H1 (cell line): ENCODE results near the gene AOC1. TPM values are rescaled to one million over a fixed set of nuclear protein-coding genes. Genes with fewer than 3 reads are reported as not detected.

Source experiments
- CTCF ChIA-PET: fragments of 300-600 bp; sonication (Branson Sonifier 250); formaldehyde crosslinking; loops from one replicate; lab custom pipeline; 2021; ENCODE audit not compliant: partially characterized antibody; lab: Charles Lee
- POLR2A ChIA-PET: fragments of 300-600 bp; sonication (Branson Sonifier 250); formaldehyde crosslinking; loops from one replicate; lab custom pipeline; 2021; ENCODE audit warnings: inconsistent platforms; ENCODE audit not compliant: partially characterized antibody; lab: Charles Lee
- DNase-seq, 2 experiments: peaks; one replicate each; pipeline versions ENCODE4 v3.0.0 to v3.0.0-alpha.2; 2010 to 2022; ENCODE audit warnings: low spot score in 2 of 2, low read depth in 1 of 2, mixed read lengths in 1 of 2
- FAIRE-seq: peaks from 2 replicates; lab custom pipeline; 2011; peaks lifted over from hg19 to GRCh38; lab: Jason Lieb, UNC
- H2AFZ ChIP-seq: 2 replicates; pipeline ENCODE4 v1.8.1; 2012; ENCODE audit warnings: low read length, inconsistent platforms
- H2AK5ac ChIP-seq: 2 replicates; pipeline ENCODE4 v1.6.1; 2013; ENCODE audit warnings: low read depth, low read length
- H2BK120ac ChIP-seq: replicated peaks from 2 replicates; pipeline ENCODE3; 2013; ENCODE audit warnings: low read depth, low read length, inconsistent platforms
- H2BK12ac ChIP-seq: 2 replicates; pipeline ENCODE4 v1.6.1; 2013; ENCODE audit warnings: low read depth, low read length
- H2BK15ac ChIP-seq: 2 replicates; pipeline ENCODE4 v1.6.1; 2013; ENCODE audit warnings: low read length
- H2BK20ac ChIP-seq: 2 replicates; pipeline ENCODE4 v1.6.1; 2013; ENCODE audit warnings: low read length
- H2BK5ac ChIP-seq: 2 replicates; pipeline ENCODE4 v1.6.1; 2013; ENCODE audit warnings: low read depth, low read length
- H3K14ac ChIP-seq: 2 replicates; pipeline ENCODE4 v1.6.1; 2013; ENCODE audit warnings: inconsistent platforms; ENCODE audit not compliant: insufficient read length
- H3K18ac ChIP-seq: 2 replicates; pipeline ENCODE4 v1.6.1; 2013; ENCODE audit warnings: low read length; ENCODE audit errors: extremely low read depth
- H3K23ac ChIP-seq: 2 replicates; pipeline ENCODE4 v1.6.1; 2013; ENCODE audit warnings: inconsistent platforms; ENCODE audit not compliant: insufficient read length
- H3K23me2 ChIP-seq: 2 replicates; pipeline ENCODE4 v1.6.1; 2013; ENCODE audit warnings: low read depth, low read length
- H3K27ac ChIP-seq: 2 replicates; pipeline ENCODE4 v1.6.1; 2011; ENCODE audit warnings: low read depth, low read length, inconsistent platforms
- H3K27me3 ChIP-seq, 4 experiments: replicated peaks in 1 of 4; 1 replicate in 1 of 4; 2 replicates in 3 of 4; pipeline versions ENCODE4 v1.6.1 to v1.8.1; 2011 to 2013; ENCODE audit warnings: low read length in 3 of 4, mild to moderate bottlenecking in 3 of 4, inconsistent platforms in 2 of 4, mixed read lengths in 2 of 4, moderate library complexity in 1 of 4; ENCODE audit not compliant: control insufficient read depth in 3 of 4, insufficient read depth in 3 of 4; ENCODE audit errors: extremely low read depth in 1 of 4
- H3K36me3 ChIP-seq, 4 experiments: 2 replicates each; pipeline versions ENCODE4 v1.6.1 to v1.8.1; 2011 to 2013; ENCODE audit warnings: mild to moderate bottlenecking in 4 of 4, low read length in 3 of 4, moderate library complexity in 2 of 4, control low read depth in 1 of 4, inconsistent platforms in 1 of 4; ENCODE audit not compliant: insufficient read depth in 4 of 4, control insufficient read depth in 2 of 4
- H3K4ac ChIP-seq: replicated peaks from 2 replicates; pipeline ENCODE3; 2013; ENCODE audit warnings: low read length, low read depth, mixed read lengths, inconsistent platforms; ENCODE audit not compliant: insufficient read length
- H3K4me1 ChIP-seq, 4 experiments: replicated peaks in 1 of 4; 1 replicate in 1 of 4; 2 replicates in 3 of 4; pipeline versions ENCODE4 v1.6.1 to v1.8.1; 2011 to 2013; ENCODE audit warnings: low read length in 3 of 4, inconsistent platforms in 2 of 4, mixed read lengths in 1 of 4; ENCODE audit not compliant: insufficient read depth in 4 of 4, control insufficient read depth in 3 of 4
- H3K4me2 ChIP-seq, 2 experiments: 2 replicates each; pipeline versions ENCODE4 v1.6.1 to v1.8.1; 2011 to 2013; ENCODE audit warnings: low read depth in 2 of 2, low read length in 2 of 2, control low read depth in 1 of 2, inconsistent platforms in 1 of 2, mild to moderate bottlenecking in 1 of 2; ENCODE audit not compliant: insufficient read depth in 1 of 2
- H3K4me3 ChIP-seq, 4 experiments: fragments of 200-600, 300-600 bp in 1 of 4; sonication (generic), shearing (Covaris generic), sonication (Bioruptor Twin) in 1 of 4; 2 replicates each; pipeline versions ENCODE4 v1.5.1 to v1.8.1; 2011 to 2016; ENCODE audit warnings: low read length in 4 of 4, low read depth in 3 of 4, control low read depth in 2 of 4, inconsistent platforms in 2 of 4, mild to moderate bottlenecking in 2 of 4, mixed read lengths in 1 of 4, moderate library complexity in 1 of 4; ENCODE audit not compliant: insufficient read depth in 2 of 4; ENCODE audit errors: extremely low read depth in 1 of 4
- H3K56ac ChIP-seq: replicated peaks from 2 replicates; pipeline ENCODE3; 2013; ENCODE audit warnings: low read depth, mild to moderate bottlenecking, mixed read lengths, low read length, inconsistent platforms; ENCODE audit not compliant: insufficient read length
- H3K79me1 ChIP-seq: 2 replicates; pipeline ENCODE4 v1.6.1; 2013; ENCODE audit warnings: low read depth, low read length, control low read depth
- H3K79me2 ChIP-seq, 2 experiments: 2 replicates each; pipeline versions ENCODE4 v1.6.1 to v1.8.1; 2012 to 2013; ENCODE audit warnings: low read length in 2 of 2, mild to moderate bottlenecking in 2 of 2, inconsistent platforms in 1 of 2; ENCODE audit not compliant: insufficient read depth in 2 of 2, control insufficient read depth in 1 of 2
- H3K9ac ChIP-seq, 4 experiments: replicated peaks in 1 of 4; 1 replicate in 1 of 4; 2 replicates in 3 of 4; pipeline versions ENCODE4 v1.6.1 to v1.8.1; 2011 to 2013; ENCODE audit warnings: low read depth in 3 of 4, low read length in 3 of 4, control low read depth in 2 of 4, mild to moderate bottlenecking in 2 of 4, moderate library complexity in 2 of 4, inconsistent platforms in 1 of 4; ENCODE audit errors: extremely low read depth in 1 of 4
- H3K9me3 ChIP-seq, 2 experiments: 2 replicates each; pipeline versions ENCODE4 v1.6.1 to v1.8.1; 2012 to 2013; ENCODE audit warnings: mild to moderate bottlenecking in 2 of 2, moderate library complexity in 2 of 2, control low read depth in 1 of 2, inconsistent platforms in 1 of 2, low read depth in 1 of 2, low read length in 1 of 2, mixed read lengths in 1 of 2; ENCODE audit not compliant: insufficient read depth in 2 of 2
- H4K20me1 ChIP-seq, 2 experiments: replicated peaks in 1 of 2; 2 replicates each; pipeline versions ENCODE3 to v1.8.1; 2011 to 2013; ENCODE audit warnings: inconsistent platforms in 2 of 2, low read length in 2 of 2, mild to moderate bottlenecking in 1 of 2; ENCODE audit not compliant: insufficient read depth in 2 of 2, control insufficient read depth in 1 of 2
- H4K5ac ChIP-seq: 2 replicates; pipeline ENCODE4 v1.6.1; 2013; ENCODE audit warnings: low read length, low read depth, mixed read lengths, inconsistent platforms; ENCODE audit not compliant: insufficient read length
- H4K8ac ChIP-seq: 2 replicates; pipeline ENCODE4 v1.8.0; 2013; ENCODE audit warnings: mild to moderate bottlenecking, moderate library complexity, low read length, inconsistent platforms; ENCODE audit not compliant: insufficient read depth; ENCODE audit errors: extremely low read depth
- H4K91ac ChIP-seq: replicated peaks from 2 replicates; pipeline ENCODE3; 2013; ENCODE audit warnings: low read length, mixed read lengths, inconsistent platforms; ENCODE audit not compliant: insufficient read length
- CEBPB ChIP-seq: IDR thresholded peaks from 2 replicates; pipeline ENCODE4 v1.6.1; 2012; ENCODE audit warnings: low read depth, low read length
- FOSL1 ChIP-seq: IDR thresholded peaks from 2 replicates; pipeline ENCODE4 v1.6.1; 2011; ENCODE audit warnings: mild to moderate bottlenecking, low read depth, low read length, moderate library complexity; ENCODE audit not compliant: insufficient read depth
- KDM1A ChIP-seq: fragments of 200-600, 300-600 bp; sonication (generic); IDR thresholded peaks from 2 replicates; pipeline ENCODE4 v1.7.1; 2016; ENCODE audit warnings: mild to moderate bottlenecking, low read length, borderline replicate concordance
- MAX ChIP-seq: IDR thresholded peaks from 2 replicates; pipeline ENCODE4 v1.6.1; 2012; ENCODE audit warnings: inconsistent platforms
- NANOG ChIP-seq: IDR thresholded peaks from 2 replicates; pipeline ENCODE4 v1.6.1; 2011; ENCODE audit warnings: low read length, low read depth, mild to moderate bottlenecking, inconsistent platforms; ENCODE audit not compliant: insufficient read depth, poor library complexity, severe bottlenecking
- NRF1 ChIP-seq: IDR thresholded peaks from 2 replicates; pipeline ENCODE4 v1.6.1; 2011; ENCODE audit warnings: mild to moderate bottlenecking, low read depth, low read length, improper control_type of control experiment
- PHF8 ChIP-seq: fragments of 200-600 bp; sonication (generic); conservative IDR thresholded peaks from 2 replicates; pipeline ENCODE4 v1.7.1; 2012; ENCODE audit warnings: low read depth, mild to moderate bottlenecking, inconsistent platforms, low read length, moderate library complexity
- SIN3A ChIP-seq, 2 experiments: IDR thresholded peaks in 1 of 2; conservative IDR thresholded peaks in 1 of 2; 2 replicates each; pipeline ENCODE4 v1.6.1; 2011 to 2012; ENCODE audit warnings: low read length in 2 of 2, improper control_type of control experiment in 1 of 2, low read depth in 1 of 2, mild to moderate bottlenecking in 1 of 2
- SP2 ChIP-seq: IDR thresholded peaks from 2 replicates; pipeline ENCODE4 v1.6.1; 2012; ENCODE audit warnings: mild to moderate bottlenecking, low read length, inconsistent platforms
- SP4 ChIP-seq: IDR thresholded peaks from 2 replicates; pipeline ENCODE4 v1.6.1; 2012; ENCODE audit warnings: low read length, inconsistent platforms
- TBP ChIP-seq: IDR thresholded peaks from 2 replicates; pipeline ENCODE4 v1.6.1; 2011; ENCODE audit warnings: low read depth, low read length, improper control_type of control experiment
- TCF12 ChIP-seq: IDR thresholded peaks from 2 replicates; pipeline ENCODE4 v1.6.1; 2011; ENCODE audit warnings: low read depth, mild to moderate bottlenecking, low read length
- USF2 ChIP-seq: IDR thresholded peaks from 2 replicates; pipeline ENCODE4 v1.6.1; 2011; ENCODE audit warnings: low read length, improper control_type of control experiment
- WGBS, 2 experiments: shearing (Covaris generic) in 1 of 2; methylation state at CpG; one replicate each; pipeline versions ENCODE4 v1.1.6 to v1.1.7; 2013 to 2015; ENCODE audit warnings: low lambda C conversion rate in 2 of 2, mixed read lengths in 2 of 2, inconsistent platforms in 1 of 2, low coverage in 1 of 2, missing lambda C conversion rate in 1 of 2; ENCODE audit not compliant: insufficient replicate concordance in 2 of 2, insufficient coverage in 1 of 2, insufficient read length in 1 of 2; ENCODE audit errors: extremely low coverage in 1 of 2, missing lambda C conversion rate in 1 of 2; 5-methylcytosine and 5-hydroxymethylcytosine counted together
- polyA plus RNA-seq, 7 experiments: library from polyadenylated mRNA; depleted of rRNA in 3 of 7; stranded (reverse) in 5 of 7; unstranded in 2 of 7; fragments of >200 nt in 5 of 7; fragments of 200-250 nt in 2 of 7; gene quantifications; 1 replicate in 5 of 7; 2 replicates in 1 of 7; 4 replicates in 1 of 7; pipeline versions ENCODE4 v1.2.1 to v1.2.3, GENCODE V29; 2011 to 2013; ENCODE audit warnings: missing spikeins in 2 of 7, mixed read lengths in 2 of 7
- total RNA-seq: library from RNA; stranded (reverse); fragmentation: NEBNext Ultra II Directional; extraction: Animal tissue kit (Norgen Biotek cat#: 25700); gene quantifications from 2 replicates; pipeline ENCODE4 v1.2.1, GENCODE V29; 2021

AOC1 gene
- total and polyA plus RNA-seq, 2 of the 8 experiments (the other 6 are each of a cell fraction or from before 2014, with no cell fraction given): 0.15 to 0.17 TPM

- no peak for FAIRE-seq
- POLR2A ChIA-PET: no interaction called here
- Histone ChIP-seq H4K5ac (no peak overlapping the region), H3K27ac (no peak overlapping the region), H4K91ac (no peak overlapping the region), H4K8ac (no peak overlapping the region), H3K79me2 (no peaks in the 10 kb centered on the region), H3K9ac (no peak overlapping the region), H2BK20ac (no peak overlapping the region), H3K14ac (no peak overlapping the region), H2BK5ac (no peak overlapping the region), H2AK5ac (no peak overlapping the region), H3K56ac (no peak overlapping the region), H4K20me1 (no peaks in the 10 kb centered on the region), H2AFZ (no peak overlapping the region), H2BK15ac (no peak overlapping the region), H2BK12ac (no peak overlapping the region), H3K9me3 (0 out of 4 replicates have a peak, but pooled peaks cover 0 to 5% of the 10 kb centered on the region in 2 experiments), H3K27me3 (no peaks in the 10 kb centered on the region), H3K18ac (no peak overlapping the region), H3K36me3 (no peaks in the 10 kb centered on the region), H3K23me2 (no peaks in the 10 kb centered on the region), H2BK120ac (no peak overlapping the region), H3K4me3 (no peak overlapping the region), H3K4ac (no peak overlapping the region), H3K4me2 (no peak overlapping the region), H3K23ac (no peak overlapping the region), H3K79me1 (no peaks in the 10 kb centered on the region), H3K4me1 (no peaks in the 10 kb centered on the region)
- no peak for DNase-seq
- CTCF ChIA-PET: interaction anchor here (0.6 to 3.2 kb wide), 5 partner anchors 9 to 113 kb away, joined by 3 to 31 read pairs (median 5); no protein-coding TSS in a partner anchor
- no peak for TF ChIP-seq USF2
- TF ChIP-seq SP2: no peak
- no peak for TF ChIP-seq FOSL1
- TF ChIP-seq SIN3A (conservative IDR thresholded peaks at IDR 0.05 in 1 of 2, IDR thresholded peaks at IDR 0.05 in 1 of 2; ENCODE audit: low read depth in 1 of 2, low read length in 2 of 2): no peak
- no peak for TF ChIP-seq CEBPB
- no peak for TF ChIP-seq MAX
- TF ChIP-seq KDM1A: no peak
- no peak for TF ChIP-seq TBP
- no peak for TF ChIP-seq NRF1
- TF ChIP-seq SP4: no peak
- TF ChIP-seq TCF12: no peak
- no peak for TF ChIP-seq PHF8
- no peak for TF ChIP-seq NANOG
- WGBS, 2 experiments: 93% methylated on average over 7 of the region's 7 CpGs; no CpG with 5 or more reads in 1 of the 2 experiments
Measured at GRCh38 chr7:150867605-150868004, 15.3 kb downstream of the AOC1 start.
